NB4 (cell line): ENCODE measurements around the gene BCAR3.
A peak's percentile ranks its signal among the peaks of the same experiment; 100 is the strongest.

Experiments
- DNase-seq: peaks from one replicate; pipeline ENCODE4 v3.0.0; 2010; ENCODE audit warnings: low read depth
- H3K4me3 ChIP-seq: one replicate; pipeline ENCODE4 v1.5.1; 2011; ENCODE audit warnings: mild to moderate bottlenecking, low read depth, low read length, moderate library complexity
- CTCF ChIP-seq: IDR thresholded peaks from one replicate; pipeline ENCODE4 v1.5.1; 2012; ENCODE audit warnings: low read depth, low read length
- MAX ChIP-seq: IDR thresholded peaks from 2 replicates; pipeline ENCODE4 v1.6.1; 2011; ENCODE audit warnings: low read depth, low read length
- MYC ChIP-seq: IDR thresholded peaks from 2 replicates; pipeline ENCODE4 v1.6.1; 2011; ENCODE audit warnings: low read depth, low read length
- POLR2A ChIP-seq: IDR thresholded peaks from 2 replicates; pipeline ENCODE4 v1.6.1; 2011; ENCODE audit warnings: mild to moderate bottlenecking; ENCODE audit not compliant: insufficient read length; ENCODE audit errors: extremely low read depth

BCAR3 gene

GRCh38 chr1:93573940-93574469 is 107.6 kb downstream of the BCAR3 start:
- no peak overlapping the region for H3K4me3 ChIP-seq
- TF ChIP-seq POLR2A: no peak
- no peak for TF ChIP-seq MYC
- no peak for TF ChIP-seq MAX
- TF ChIP-seq CTCF: no peak
- DNase-seq: no peak

GRCh38 chr1:93571623-93572310 is 109.9 kb downstream of the BCAR3 start:
- DNase-seq: no peak
- H3K4me3 ChIP-seq: no peak overlapping the region
- TF ChIP-seq MYC (no peak), CTCF (no peak), POLR2A (no peak), MAX (no peak)

GRCh38 chr1:93569489-93569888 is 112.1 kb downstream of the BCAR3 start:
- H3K4me3 ChIP-seq: no peak overlapping the region
- no peak for TF ChIP-seq POLR2A
- no peak for TF ChIP-seq MAX
- no peak for TF ChIP-seq MYC
- TF ChIP-seq CTCF: no peak
- DNase-seq: no peak

GRCh38 chr1:93567255-93567918 is 114.2 kb downstream of the BCAR3 start:
- DNase-seq: peak; percentile 41
- no peak overlapping the region for H3K4me3 ChIP-seq
- TF ChIP-seq MYC (no peak), MAX (peak; percentile 25; the same call in 1 of the 2 replicates)

GRCh38 chr1:93566227-93566626 is 115.4 kb downstream of the BCAR3 start:
- no peak overlapping the region for H3K4me3 ChIP-seq
- no peak for TF ChIP-seq CTCF
- no peak for TF ChIP-seq POLR2A
- TF ChIP-seq MYC: no peak
- no peak for TF ChIP-seq MAX
- DNase-seq: peak; percentile 21

GRCh38 chr1:93565496-93566206 is 116.0 kb downstream of the BCAR3 start:
- no peak for TF ChIP-seq MYC
- TF ChIP-seq CTCF: no peak
- no peak for TF ChIP-seq MAX
- TF ChIP-seq POLR2A: no peak
- no peak overlapping the region for H3K4me3 ChIP-seq
- DNase-seq: no peak
